Bronchial epithelial cell (primary cell): ENCODE data around the gene TUBB6. TPM values are rescaled to one million over a fixed set of nuclear protein-coding genes. Genes with fewer than 3 reads are reported as not detected.

Source experiments
- DNase-seq: peaks from one replicate; pipeline ENCODE4 v3.0.0-alpha.2; 2010; ENCODE audit warnings: low read depth
- FAIRE-seq: peaks from 2 replicates; lab custom pipeline; 2011; peaks lifted over from hg19 to GRCh38; lab: Jason Lieb, UNC
- H3K27me3 ChIP-seq: 2 replicates; pipeline ENCODE4 v1.5.1; 2011; ENCODE audit warnings: low read length; ENCODE audit not compliant: control insufficient read depth, insufficient read depth
- H3K36me3 ChIP-seq: 2 replicates; pipeline ENCODE4 v1.5.1; 2011; ENCODE audit warnings: low read length; ENCODE audit not compliant: control insufficient read depth, insufficient read depth
- H3K4me3 ChIP-seq: 2 replicates; pipeline ENCODE4 v1.5.1; 2011; ENCODE audit warnings: mild to moderate bottlenecking, low read depth, low read length, control low read depth
- CTCF ChIP-seq: IDR thresholded peaks from 2 replicates; pipeline ENCODE4 v1.5.1; 2011; ENCODE audit warnings: mild to moderate bottlenecking, moderate library complexity, low read length, control low read depth, inconsistent platforms; ENCODE audit not compliant: insufficient read depth, severe bottlenecking
- total RNA-seq: library from RNA; depleted of rRNA; stranded (reverse); fragments of >200 nt; gene quantifications from 2 replicates; pipeline ENCODE4 v1.2.1, GENCODE V29; 2014

Gene TUBB6
- total RNA-seq, 1 donor from 2014 or later: 468 TPM

DNA sequence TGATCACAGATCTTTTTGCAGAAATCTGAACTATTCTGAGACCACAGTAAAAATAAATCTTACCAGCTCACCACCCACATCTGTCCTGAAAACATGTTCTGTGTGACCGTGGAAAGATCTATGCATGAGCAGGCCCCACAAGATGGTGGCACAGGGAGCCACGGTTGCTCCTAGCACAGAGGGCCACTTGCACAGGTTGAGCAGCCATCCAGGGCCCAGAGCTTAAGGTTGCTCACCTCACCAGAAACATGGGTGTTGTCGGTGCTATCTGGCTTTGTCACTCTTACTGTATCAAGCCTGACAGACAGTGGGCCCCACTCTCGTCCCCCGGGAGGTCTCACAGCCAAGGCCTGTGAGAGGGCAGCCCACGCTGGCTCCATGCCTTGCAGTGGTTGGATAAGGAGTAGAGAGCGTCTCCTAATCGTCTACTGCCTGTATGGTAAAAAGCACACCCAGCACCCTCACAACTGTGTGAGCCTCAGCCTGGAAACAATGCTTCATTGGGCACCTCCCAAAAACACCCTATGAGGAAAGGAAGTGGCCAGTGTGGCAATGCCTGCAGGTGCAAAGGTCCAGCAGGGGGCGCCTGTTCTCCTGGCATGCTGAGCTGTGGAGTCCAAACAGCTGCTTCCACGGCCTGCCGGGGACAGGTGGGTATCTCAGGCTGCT is 19.6 kb downstream of the TUBB6 start:
- no peak for FAIRE-seq

DNA sequence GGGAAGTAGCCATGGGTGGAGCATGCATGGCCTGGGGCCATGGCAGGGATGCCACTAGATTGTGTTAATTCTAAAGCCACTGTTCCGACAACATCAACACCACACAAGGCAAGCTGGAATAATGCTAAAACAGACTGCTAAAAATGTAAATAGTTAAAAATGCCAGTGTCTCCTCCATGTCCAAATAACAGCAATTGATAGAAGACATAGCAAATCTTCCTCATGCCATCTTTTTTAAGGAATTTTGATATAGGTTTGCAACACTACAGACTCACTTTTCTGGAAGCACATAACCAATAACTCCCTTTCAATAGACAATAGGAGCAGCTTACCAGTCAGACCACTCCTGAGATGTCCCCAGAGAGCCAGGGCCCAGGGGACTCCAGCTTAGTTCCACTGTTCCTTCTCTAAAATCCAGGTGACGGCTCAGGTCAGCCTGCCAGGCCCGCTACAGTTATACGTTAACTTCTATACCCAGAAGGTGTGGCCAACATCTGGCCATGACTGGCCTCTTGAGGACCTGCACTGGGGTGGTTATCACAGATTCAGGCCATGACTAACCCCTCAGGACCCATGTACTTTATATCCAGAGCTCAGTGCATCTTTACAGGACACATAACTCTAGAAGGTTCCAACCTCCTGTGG is 20.3 kb downstream of the TUBB6 start:
- Histone ChIP-seq H3K4me3 (no peak overlapping the region), H3K36me3 (peaks cover 23% of the 10 kb centered on the region), H3K27me3 (no peaks in the 10 kb centered on the region)
- TF ChIP-seq CTCF: no peak
- no peak for FAIRE-seq
- DNase-seq: no peak

More for the DNA sequence above, 19.6 kb downstream of the TUBB6 start:
- TF ChIP-seq CTCF: peak; percentile 99
- Histone ChIP-seq H3K27me3 (no peaks in the 10 kb centered on the region), H3K4me3 (no peak overlapping the region), H3K36me3 (peaks cover 24% of the 10 kb centered on the region)
- DNase-seq: peak; percentile 78

GRCh38 chr18:12329125-12329698 is 21.2 kb downstream of the TUBB6 start:
- Histone ChIP-seq H3K27me3 (no peaks in the 10 kb centered on the region), H3K36me3 (peaks cover 31% of the 10 kb centered on the region), H3K4me3 (no peak overlapping the region)
- no peak for TF ChIP-seq CTCF
- DNase-seq: no peak
- FAIRE-seq: no peak

DNA sequence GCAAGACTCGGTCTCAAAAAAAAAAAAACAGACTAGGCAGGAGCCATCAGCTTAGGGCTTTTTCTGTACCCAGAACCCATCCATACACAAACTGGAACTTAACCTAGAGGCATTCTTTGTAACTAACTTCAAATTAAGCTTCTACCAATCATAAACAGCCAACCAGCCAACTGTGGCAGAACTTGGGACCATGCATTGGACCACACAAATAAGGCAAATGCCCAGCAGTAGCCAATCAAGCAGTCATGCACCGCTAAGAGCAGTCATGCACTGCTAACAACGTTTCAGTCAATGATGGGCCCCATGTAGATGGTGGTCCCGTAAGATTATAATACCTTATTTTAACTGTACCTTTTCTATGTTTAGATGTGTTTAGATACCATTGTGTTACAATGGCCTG is 22.7 kb downstream of the TUBB6 start:
- FAIRE-seq (no peak), DNase-seq (no peak)
- Histone ChIP-seq H3K4me3 (no peak overlapping the region), H3K27me3 (no peaks in the 10 kb centered on the region), H3K36me3 (peaks cover 26% of the 10 kb centered on the region)
- no peak for TF ChIP-seq CTCF

- no peak for DNase-seq
- no peak for FAIRE-seq
- H3K4me3 ChIP-seq: no peak overlapping the region
- no peak for TF ChIP-seq CTCF
- peaks cover 20% of the 10 kb centered on the region for H3K36me3 ChIP-seq
- H3K27me3 ChIP-seq: no peaks in the 10 kb centered on the region
Measured at GRCh38 chr18:12333506-12334290, 25.7 kb downstream of the TUBB6 start.
